HEK293 (cell line): ENCODE measurements around the gene FBXO28.

Source experiments
- CTCF ChIA-PET: fragments of 350-600 bp; formaldehyde crosslinking; extraction: SDS; loops from one replicate; lab custom pipeline; 2021; ENCODE audit warnings: antibody characterized with exemption; lab: Yijun Ruan, JAX
- POLR2A ChIA-PET: fragments of 300-600 bp; formaldehyde crosslinking; extraction: SDS; loops from one replicate; lab custom pipeline; 2020; ENCODE audit warnings: antibody characterized with exemption, inconsistent platforms; lab: Yijun Ruan, JAX
- H3K27ac ChIP-seq: fragments of 200-500 bp; sonication (Bioruptor generic); 2 replicates; pipeline ENCODE4 v1.5.1; 2014; ENCODE audit warnings: low read depth, low read length, control low read depth, inconsistent platforms; ENCODE audit errors: extremely low read depth
- H3K36me3 ChIP-seq, 2 experiments: fragments of 200-500 bp in 1 of 2; sonication (Bioruptor generic) in 1 of 2; 1 replicate in 1 of 2; 2 replicates in 1 of 2; pipeline ENCODE4 v1.5.1; 2014 to 2017; ENCODE audit warnings: inconsistent platforms in 2 of 2, low read length in 2 of 2; ENCODE audit not compliant: control insufficient read depth in 2 of 2, insufficient read depth in 1 of 2
- H3K4me1 ChIP-seq: fragments of 200-500 bp; sonication (Bioruptor generic); 2 replicates; pipeline ENCODE4 v1.5.1; 2014; ENCODE audit warnings: mild to moderate bottlenecking, low read length, inconsistent platforms; ENCODE audit not compliant: control insufficient read depth, insufficient read depth
- H3K4me3 ChIP-seq: 2 replicates; pipeline ENCODE4 v1.5.1; 2011; ENCODE audit warnings: low read depth, mild to moderate bottlenecking, control low read depth, low read length, moderate library complexity
- H3K9me3 ChIP-seq: fragments of 200-500 bp; sonication (Bioruptor generic); 2 replicates; pipeline ENCODE4 v1.5.1; 2014; ENCODE audit warnings: low read depth, low read length, inconsistent platforms; ENCODE audit not compliant: control insufficient read depth, insufficient read depth
- FEZF1 ChIP-seq: fragments of 450-650 bp; formaldehyde crosslinking; IDR thresholded peaks from 2 replicates; pipeline ENCODE4 v1.5.1; 2016; ENCODE audit warnings: missing biosample characterization, missing genetic modification characterization
- GFI1B ChIP-seq: fragments of 450-650 bp; formaldehyde crosslinking; IDR thresholded peaks from 2 replicates; pipeline ENCODE4 v1.5.1; 2016; ENCODE audit warnings: missing biosample characterization, missing genetic modification characterization
- KLF7 ChIP-seq: fragments of 450-650 bp; formaldehyde crosslinking; IDR thresholded peaks from 2 replicates; pipeline ENCODE4 v1.5.1; 2016; ENCODE audit warnings: missing biosample characterization, missing genetic modification characterization, borderline replicate concordance
- SP2 ChIP-seq: fragments of 450-650 bp; formaldehyde crosslinking; IDR thresholded peaks from 2 replicates; pipeline ENCODE4 v1.5.1; 2016; ENCODE audit warnings: missing biosample characterization, missing genetic modification characterization
- ZBTB21 ChIP-seq: fragments of 450-650 bp; formaldehyde crosslinking; IDR thresholded peaks from 2 replicates; pipeline ENCODE4 v1.5.1; 2017; ENCODE audit warnings: missing biosample characterization, missing genetic modification characterization
- ZNF146 ChIP-seq: fragments of 450-650 bp; formaldehyde crosslinking; IDR thresholded peaks from 2 replicates; pipeline ENCODE4 v1.5.1; 2016; ENCODE audit warnings: missing biosample characterization, missing genetic modification characterization
- ZNF184 ChIP-seq: fragments of 450-650 bp; IDR thresholded peaks from 2 replicates; pipeline ENCODE4 v1.5.1; 2018; ENCODE audit warnings: missing biosample characterization, mild to moderate bottlenecking, missing genetic modification characterization
- ZNF2 ChIP-seq: fragments of 450-650 bp; formaldehyde crosslinking; IDR thresholded peaks from 2 replicates; pipeline ENCODE4 v1.5.1; 2016; ENCODE audit warnings: missing biosample characterization, missing genetic modification characterization
- ZNF274 ChIP-seq, 2 experiments: fragments of 200-500 bp in 1 of 2; fragments of 450-650 bp in 1 of 2; sonication (Bioruptor generic) in 1 of 2; formaldehyde crosslinking in 1 of 2; IDR thresholded peaks; 2 replicates each; pipeline versions ENCODE4 v1.5.1 to v1.6.1; 2014 to 2016; ENCODE audit warnings: borderline replicate concordance in 1 of 2, inconsistent platforms in 1 of 2, low read length in 1 of 2, missing biosample characterization in 1 of 2, missing genetic modification characterization in 1 of 2
- ZNF324 ChIP-seq: fragments of 450-650 bp; formaldehyde crosslinking; IDR thresholded peaks from 2 replicates; pipeline ENCODE4 v1.5.1; 2016; ENCODE audit warnings: missing biosample characterization, missing genetic modification characterization
- ZNF335 ChIP-seq: fragments of 450-650 bp; formaldehyde crosslinking; conservative IDR thresholded peaks from 2 replicates; pipeline ENCODE4 v1.5.1; 2016; ENCODE audit warnings: missing biosample characterization, missing genetic modification characterization
- ZNF548 ChIP-seq: fragments of 450-650 bp; formaldehyde crosslinking; IDR thresholded peaks from 2 replicates; pipeline ENCODE4 v1.5.1; 2016; ENCODE audit warnings: missing biosample characterization, missing genetic modification characterization
- ZNF623 ChIP-seq: fragments of 450-650 bp; formaldehyde crosslinking; IDR thresholded peaks from 2 replicates; pipeline ENCODE4 v1.5.1; 2016; ENCODE audit warnings: missing biosample characterization, missing genetic modification characterization
- ZNF629 ChIP-seq: fragments of 450-650 bp; formaldehyde crosslinking; IDR thresholded peaks from 2 replicates; pipeline ENCODE4 v1.5.1; 2017; ENCODE audit warnings: missing biosample characterization, missing genetic modification characterization
- ZNF660 ChIP-seq: fragments of 450-650 bp; IDR thresholded peaks from 2 replicates; pipeline ENCODE4 v1.5.1; 2018; ENCODE audit warnings: missing biosample characterization, mild to moderate bottlenecking, missing genetic modification characterization
- ZNF747 ChIP-seq: fragments of 450-650 bp; formaldehyde crosslinking; IDR thresholded peaks from 2 replicates; pipeline ENCODE4 v1.5.1; 2016; ENCODE audit warnings: missing biosample characterization, missing genetic modification characterization
- TF ChIP-seq, protein P1 (sequence below): fragments of 450-650 bp; formaldehyde crosslinking; conservative IDR thresholded peaks from 2 replicates; pipeline ENCODE4 v1.5.1; 2016; ENCODE audit warnings: low read depth, missing biosample characterization, missing genetic modification characterization
- TF ChIP-seq, protein P2 (sequence below): fragments of 450-650 bp; formaldehyde crosslinking; IDR thresholded peaks from 2 replicates; pipeline ENCODE4 v1.5.1; 2017; ENCODE audit warnings: missing biosample characterization, missing genetic modification characterization
- TF ChIP-seq, protein P3 (sequence below): fragments of 450-650 bp; formaldehyde crosslinking; IDR thresholded peaks from 2 replicates; pipeline ENCODE4; 2016; ENCODE audit warnings: missing biosample characterization, missing genetic modification characterization
- TF ChIP-seq, protein P4 (sequence below): fragments of 450-650 bp; formaldehyde crosslinking; IDR thresholded peaks from 2 replicates; pipeline ENCODE4 v1.5.1; 2016; ENCODE audit warnings: missing biosample characterization, missing genetic modification characterization, low read depth

The FBXO28 gene

GRCh38 chr1:224067207-224067606 lies 46.7 kb upstream of the FBXO28 start:
- Histone ChIP-seq H3K4me3 (no peak overlapping the region), H3K27ac (no peak overlapping the region), H3K4me1 (peaks cover 28% of the 10 kb centered on the region), H3K9me3 (no peaks in the 10 kb centered on the region), H3K36me3 (no peaks in the 10 kb centered on the region)
- POLR2A ChIA-PET: no interaction called here
- CTCF ChIA-PET: interaction anchor here (0.7 to 4.8 kb wide), 3 partner anchors 8 to 933 kb away, joined by 3 to 27 read pairs (median 5); no protein-coding TSS in a partner anchor
- TF ChIP-seq GFI1B (tag by site-specific recombination): no peak
- TF ChIP-seq KLF7 (tag by site-specific recombination): no peak
- no peak for TF ChIP-seq ZNF146
- TF ChIP-seq, protein P1, sequence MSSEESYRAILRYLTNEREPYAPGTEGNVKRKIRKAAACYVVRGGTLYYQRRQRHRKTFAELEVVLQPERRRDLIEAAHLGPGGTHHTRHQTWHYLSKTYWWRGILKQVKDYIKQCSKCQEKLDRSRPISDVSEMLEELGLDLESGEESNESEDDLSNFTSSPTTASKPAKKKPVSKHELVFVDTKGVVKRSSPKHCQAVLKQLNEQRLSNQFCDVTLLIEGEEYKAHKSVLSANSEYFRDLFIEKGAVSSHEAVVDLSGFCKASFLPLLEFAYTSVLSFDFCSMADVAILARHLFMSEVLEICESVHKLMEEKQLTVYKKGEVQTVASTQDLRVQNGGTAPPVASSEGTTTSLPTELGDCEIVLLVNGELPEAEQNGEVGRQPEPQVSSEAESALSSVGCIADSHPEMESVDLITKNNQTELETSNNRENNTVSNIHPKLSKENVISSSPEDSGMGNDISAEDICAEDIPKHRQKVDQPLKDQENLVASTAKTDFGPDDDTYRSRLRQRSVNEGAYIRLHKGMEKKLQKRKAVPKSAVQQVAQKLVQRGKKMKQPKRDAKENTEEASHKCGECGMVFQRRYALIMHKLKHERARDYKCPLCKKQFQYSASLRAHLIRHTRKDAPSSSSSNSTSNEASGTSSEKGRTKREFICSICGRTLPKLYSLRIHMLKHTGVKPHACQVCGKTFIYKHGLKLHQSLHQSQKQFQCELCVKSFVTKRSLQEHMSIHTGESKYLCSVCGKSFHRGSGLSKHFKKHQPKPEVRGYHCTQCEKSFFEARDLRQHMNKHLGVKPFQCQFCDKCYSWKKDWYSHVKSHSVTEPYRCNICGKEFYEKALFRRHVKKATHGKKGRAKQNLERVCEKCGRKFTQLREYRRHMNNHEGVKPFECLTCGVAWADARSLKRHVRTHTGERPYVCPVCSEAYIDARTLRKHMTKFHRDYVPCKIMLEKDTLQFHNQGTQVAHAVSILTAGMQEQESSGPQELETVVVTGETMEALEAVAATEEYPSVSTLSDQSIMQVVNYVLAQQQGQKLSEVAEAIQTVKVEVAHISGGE (tag by site-specific recombination): no peak
- peak; percentile 18; the same call in 1 of the 2 replicates for TF ChIP-seq ZNF335
- no peak for TF ChIP-seq ZNF274 (IDR thresholded peaks at IDR 0.05; ENCODE audit: low read length)
- TF ChIP-seq ZNF274 (tag by site-specific recombination; IDR thresholded peaks at IDR 0.05; ENCODE audit: borderline replicate concordance): no peak
- 0 out of 2 replicates have a peak, but pooled peaks have one; percentile 10 for TF ChIP-seq ZNF184 (tag by site-specific recombination)

GRCh38 chr1:224067621-224068457 lies 46.1 kb upstream of the FBXO28 start:
- CTCF ChIA-PET: interaction anchor here (0.6 to 4.8 kb wide), 7 partner anchors 9 to 934 kb away, joined by 3 to 27 read pairs (median 3); no protein-coding TSS in a partner anchor
- H3K27ac ChIP-seq: no peak overlapping the region
- H3K4me1 ChIP-seq: peaks cover 28% of the 10 kb centered on the region
- no peaks in the 10 kb centered on the region for H3K36me3 ChIP-seq
- POLR2A ChIA-PET: interaction anchor here (0.8 to 1.2 kb wide), 2 partner anchors 17 to 329 kb away, joined by 3 to 5 read pairs; no protein-coding TSS in a partner anchor
- H3K9me3 ChIP-seq: no peaks in the 10 kb centered on the region
- no peak overlapping the region for H3K4me3 ChIP-seq
- TF ChIP-seq ZNF747 (tag by site-specific recombination) (no peak), ZNF2 (tag by site-specific recombination) (no peak), ZNF623 (tag by site-specific recombination) (no peak), ZNF274 (IDR thresholded peaks at IDR 0.05; ENCODE audit: low read length) (no peak), ZNF274 (tag by site-specific recombination; IDR thresholded peaks at IDR 0.05; ENCODE audit: borderline replicate concordance) (no peak), ZNF548 (tag by site-specific recombination) (no peak), SP2 (tag by site-specific recombination) (no peak), FEZF1 (tag by site-specific recombination) (0 out of 2 replicates have a peak, but pooled peaks have one; percentile 39), ZNF660 (tag by site-specific recombination) (peak; percentile 41; the same call in 1 of the 2 replicates), ZNF629 (tag by site-specific recombination) (peak; percentile 80), ZNF324 (tag by site-specific recombination) (peak; percentile 15; the same call in 1 of the 2 replicates), ZBTB21 (tag by site-specific recombination) (peak; percentile 14; the same call in 1 of the 2 replicates)
- TF ChIP-seq, protein P2, sequence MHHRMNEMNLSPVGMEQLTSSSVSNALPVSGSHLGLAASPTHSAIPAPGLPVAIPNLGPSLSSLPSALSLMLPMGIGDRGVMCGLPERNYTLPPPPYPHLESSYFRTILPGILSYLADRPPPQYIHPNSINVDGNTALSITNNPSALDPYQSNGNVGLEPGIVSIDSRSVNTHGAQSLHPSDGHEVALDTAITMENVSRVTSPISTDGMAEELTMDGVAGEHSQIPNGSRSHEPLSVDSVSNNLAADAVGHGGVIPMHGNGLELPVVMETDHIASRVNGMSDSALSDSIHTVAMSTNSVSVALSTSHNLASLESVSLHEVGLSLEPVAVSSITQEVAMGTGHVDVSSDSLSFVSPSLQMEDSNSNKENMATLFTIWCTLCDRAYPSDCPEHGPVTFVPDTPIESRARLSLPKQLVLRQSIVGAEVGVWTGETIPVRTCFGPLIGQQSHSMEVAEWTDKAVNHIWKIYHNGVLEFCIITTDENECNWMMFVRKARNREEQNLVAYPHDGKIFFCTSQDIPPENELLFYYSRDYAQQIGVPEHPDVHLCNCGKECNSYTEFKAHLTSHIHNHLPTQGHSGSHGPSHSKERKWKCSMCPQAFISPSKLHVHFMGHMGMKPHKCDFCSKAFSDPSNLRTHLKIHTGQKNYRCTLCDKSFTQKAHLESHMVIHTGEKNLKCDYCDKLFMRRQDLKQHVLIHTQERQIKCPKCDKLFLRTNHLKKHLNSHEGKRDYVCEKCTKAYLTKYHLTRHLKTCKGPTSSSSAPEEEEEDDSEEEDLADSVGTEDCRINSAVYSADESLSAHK (tag by site-specific recombination): no peak
- TF ChIP-seq, protein P3, sequence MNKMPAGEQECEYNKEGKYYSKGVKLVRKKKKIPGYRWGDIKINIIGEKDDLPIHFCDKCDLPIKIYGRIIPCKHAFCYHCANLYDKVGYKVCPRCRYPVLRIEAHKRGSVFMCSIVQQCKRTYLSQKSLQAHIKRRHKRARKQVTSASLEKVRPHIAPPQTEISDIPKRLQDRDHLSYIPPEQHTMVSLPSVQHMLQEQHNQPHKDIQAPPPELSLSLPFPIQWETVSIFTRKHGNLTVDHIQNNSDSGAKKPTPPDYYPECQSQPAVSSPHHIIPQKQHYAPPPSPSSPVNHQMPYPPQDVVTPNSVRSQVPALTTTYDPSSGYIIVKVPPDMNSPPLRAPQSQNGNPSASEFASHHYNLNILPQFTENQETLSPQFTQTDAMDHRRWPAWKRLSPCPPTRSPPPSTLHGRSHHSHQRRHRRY (tag by site-specific recombination): no peak
- TF ChIP-seq, protein P4, sequence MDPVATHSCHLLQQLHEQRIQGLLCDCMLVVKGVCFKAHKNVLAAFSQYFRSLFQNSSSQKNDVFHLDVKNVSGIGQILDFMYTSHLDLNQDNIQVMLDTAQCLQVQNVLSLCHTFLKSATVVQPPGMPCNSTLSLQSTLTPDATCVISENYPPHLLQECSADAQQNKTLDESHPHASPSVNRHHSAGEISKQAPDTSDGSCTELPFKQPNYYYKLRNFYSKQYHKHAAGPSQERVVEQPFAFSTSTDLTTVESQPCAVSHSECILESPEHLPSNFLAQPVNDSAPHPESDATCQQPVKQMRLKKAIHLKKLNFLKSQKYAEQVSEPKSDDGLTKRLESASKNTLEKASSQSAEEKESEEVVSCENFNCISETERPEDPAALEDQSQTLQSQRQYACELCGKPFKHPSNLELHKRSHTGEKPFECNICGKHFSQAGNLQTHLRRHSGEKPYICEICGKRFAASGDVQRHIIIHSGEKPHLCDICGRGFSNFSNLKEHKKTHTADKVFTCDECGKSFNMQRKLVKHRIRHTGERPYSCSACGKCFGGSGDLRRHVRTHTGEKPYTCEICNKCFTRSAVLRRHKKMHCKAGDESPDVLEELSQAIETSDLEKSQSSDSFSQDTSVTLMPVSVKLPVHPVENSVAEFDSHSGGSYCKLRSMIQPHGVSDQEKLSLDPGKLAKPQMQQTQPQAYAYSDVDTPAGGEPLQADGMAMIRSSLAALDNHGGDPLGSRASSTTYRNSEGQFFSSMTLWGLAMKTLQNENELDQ (tag by site-specific recombination): no peak
